NCI-H82 (cell line): ENCODE data around the gene PPP4R4.
"Not testable (repeated sequence)": the region's sequence is repeated elsewhere in the genome, so short reads cannot be mapped to it uniquely, and the experiment has no call there.

Source experiments
- DNase-seq: peaks from one replicate; lab custom pipeline; 2025; lab: John Stamatoyannopoulos, UW

Gene PPP4R4

DNA sequence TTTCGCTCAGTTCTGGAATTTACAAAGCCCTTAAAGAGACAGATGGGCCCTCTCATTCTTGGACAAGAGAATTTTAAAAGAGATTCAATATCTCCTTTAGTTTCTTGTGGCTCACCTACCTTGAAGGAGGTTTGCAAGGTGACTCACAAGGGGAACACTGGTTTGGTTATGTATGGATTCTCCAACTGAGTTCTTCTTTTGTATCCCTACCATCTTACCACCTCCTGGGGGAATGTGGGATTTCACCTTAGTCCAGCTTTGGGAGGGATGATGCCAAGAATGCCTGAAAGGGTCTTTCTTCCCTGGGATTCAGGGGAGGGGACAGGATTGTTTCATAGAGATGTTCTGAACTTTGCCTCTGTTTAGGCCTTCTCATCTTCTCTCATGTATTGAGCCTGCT is 3.7 kb downstream of the PPP4R4 start:
- peak; percentile 13 for DNase-seq

DNA sequence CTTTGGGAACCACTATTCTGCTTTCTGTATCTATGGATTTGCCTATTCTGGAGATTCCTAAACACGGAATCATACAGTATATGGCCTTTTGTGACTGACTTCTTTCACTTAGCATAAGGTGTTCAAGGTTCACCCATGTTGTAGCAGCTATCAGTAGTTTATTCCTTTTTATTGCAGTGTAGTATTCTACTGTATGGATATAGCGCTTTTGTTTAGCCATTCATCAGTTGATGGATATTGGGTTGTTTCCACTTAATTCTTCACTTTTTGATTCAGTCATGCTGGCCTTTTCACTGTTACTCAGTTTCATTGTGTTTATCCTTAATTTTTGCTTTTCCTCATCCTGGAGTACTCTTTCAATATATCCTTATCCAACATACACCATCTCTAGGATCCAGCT is 5.1 kb downstream of the PPP4R4 start:
- no peak for DNase-seq

DNA sequence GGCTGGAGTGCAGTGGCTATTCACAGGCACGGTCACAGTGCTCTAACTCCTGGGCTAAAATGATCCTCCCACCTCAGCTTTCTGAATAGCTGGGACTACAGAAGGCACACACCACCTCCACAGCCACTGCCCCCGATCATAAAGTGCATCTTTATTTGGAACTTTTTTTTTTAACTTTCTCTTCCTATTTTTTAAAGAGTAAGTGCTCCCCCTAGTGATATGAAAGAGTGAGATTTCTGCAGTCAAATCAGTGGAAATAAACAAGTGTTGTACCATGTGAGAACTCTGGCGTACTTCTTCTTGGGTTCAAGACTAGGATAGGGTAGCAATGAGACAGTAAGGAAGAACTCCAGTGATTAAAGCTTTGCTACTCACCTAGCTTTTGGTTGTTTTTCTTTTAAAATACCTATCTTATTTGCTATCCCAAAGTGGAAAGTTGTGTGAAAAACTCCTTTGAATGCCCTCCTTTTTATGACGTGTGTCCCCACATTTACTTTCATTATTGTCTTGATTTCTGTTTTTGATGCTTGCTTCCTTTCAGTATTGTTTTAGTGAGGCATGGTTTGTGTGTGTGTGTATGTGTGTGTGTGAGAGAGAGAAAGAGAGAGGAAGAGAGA is 6.6 kb downstream of the PPP4R4 start:
- DNase-seq = peak; percentile 67

DNA sequence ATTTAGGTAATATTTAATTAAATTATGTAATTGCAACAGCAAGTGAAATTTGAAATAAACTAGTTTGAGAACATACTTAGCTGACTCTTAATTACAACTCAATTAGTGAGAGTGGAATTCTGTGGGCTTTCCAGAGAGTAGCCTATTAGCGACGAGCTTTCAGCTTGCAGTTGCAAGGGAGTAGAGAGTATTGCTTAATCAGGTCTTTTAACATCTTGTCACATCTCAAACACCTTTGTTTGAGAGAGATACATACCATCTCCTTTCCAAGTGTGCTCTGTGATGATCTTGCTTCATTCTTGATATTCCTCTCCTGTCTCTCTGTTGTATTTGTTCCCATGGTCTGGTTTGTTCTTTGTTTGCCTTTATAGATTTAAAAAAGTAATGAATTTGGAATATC is 7.7 kb downstream of the PPP4R4 start:
- peak; percentile 3 for DNase-seq

DNA sequence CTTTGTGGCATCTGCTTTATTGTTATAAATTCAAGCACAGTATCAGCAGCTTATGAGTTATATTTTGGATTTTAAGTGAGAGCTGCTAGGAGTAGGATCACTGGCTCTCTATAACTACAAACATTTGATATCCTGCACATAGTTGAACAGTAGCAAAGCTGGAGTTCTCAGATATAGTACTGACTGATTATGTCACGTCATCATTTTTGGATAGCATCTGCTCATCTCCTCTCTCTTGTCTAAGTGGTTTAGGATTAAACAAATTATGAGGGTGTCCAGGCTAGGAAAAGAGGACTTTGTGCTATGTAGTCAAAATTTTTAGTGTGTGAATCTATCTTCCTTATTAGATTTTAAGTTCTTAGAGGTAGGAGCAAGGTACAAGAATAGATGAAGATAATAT is 18.4 kb downstream of the PPP4R4 start:
- DNase-seq = peak; percentile 44

DNA sequence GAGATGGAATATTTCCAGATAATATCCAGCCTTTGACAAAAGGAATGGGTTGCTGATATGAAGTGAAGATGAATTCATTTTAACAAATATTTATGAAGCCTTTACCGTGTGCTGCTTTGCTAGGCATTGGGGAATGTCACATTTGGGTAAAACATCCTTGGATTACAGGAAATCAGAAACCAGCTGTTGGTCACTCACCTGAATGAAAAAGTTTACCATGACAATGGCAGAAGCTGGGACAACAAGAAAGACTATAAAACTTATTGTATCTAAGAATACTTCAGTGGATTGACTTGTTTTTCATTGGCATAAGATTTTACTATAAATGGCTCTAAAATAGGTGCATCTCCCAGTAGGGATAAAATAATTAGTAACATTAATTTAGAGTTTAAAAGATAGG is 19.7 kb downstream of the PPP4R4 start:
- DNase-seq = no peak

DNA sequence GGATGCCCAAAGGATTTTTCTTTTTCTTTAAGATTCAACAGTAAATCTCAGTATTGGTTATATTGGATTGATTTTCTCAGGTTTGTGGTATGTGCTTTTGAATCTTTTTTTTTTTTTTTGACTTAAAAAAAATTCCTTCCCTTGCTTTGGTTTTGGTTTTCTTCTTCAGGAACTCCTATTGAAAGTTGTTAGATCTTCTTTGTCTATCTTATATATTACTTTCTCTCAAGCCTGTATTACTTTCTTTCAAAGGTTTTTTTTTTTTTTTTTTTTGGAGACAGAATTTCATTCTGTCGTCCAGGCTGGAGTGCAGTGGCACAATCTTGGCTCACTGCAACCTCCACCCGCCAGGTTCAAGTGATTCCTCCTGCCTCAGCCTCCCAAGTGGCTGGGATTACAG is 21.9 kb downstream of the PPP4R4 start:
- no peak for DNase-seq

DNA sequence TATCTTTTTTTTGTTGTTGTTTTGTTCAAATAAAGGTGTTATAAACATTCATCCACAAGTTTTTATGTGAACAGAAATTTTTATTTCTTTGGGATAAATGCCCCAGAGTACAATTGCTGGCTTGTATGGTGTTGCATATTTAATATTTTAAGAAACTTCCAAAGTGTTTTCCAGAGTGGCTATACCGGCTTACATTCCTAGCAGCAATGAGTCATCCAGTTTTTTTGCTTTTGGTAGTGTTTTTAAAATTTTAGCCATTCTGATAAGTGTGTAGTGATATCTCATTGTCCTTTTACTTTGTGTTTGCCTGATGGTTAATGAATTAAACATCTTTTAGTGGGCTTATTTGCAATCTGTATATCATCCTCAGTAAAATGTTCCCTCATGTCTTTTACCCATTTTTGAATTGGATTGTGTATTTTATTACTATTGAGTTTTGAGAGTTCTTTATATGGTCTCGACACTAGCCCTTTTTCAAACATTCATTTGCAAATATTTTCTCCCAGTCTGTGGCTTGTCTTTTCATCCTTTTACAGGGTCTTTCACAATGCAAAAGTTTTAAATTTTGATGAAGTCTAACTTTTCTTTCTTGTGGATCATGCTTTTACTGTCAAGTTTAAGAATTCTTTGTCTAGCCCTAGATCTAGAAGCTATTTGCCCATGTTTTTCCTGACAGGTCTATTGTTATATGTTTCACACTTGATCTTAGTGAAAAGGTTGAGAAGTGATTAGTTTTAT is 29.5 kb downstream of the PPP4R4 start:
- no peak for DNase-seq

DNA sequence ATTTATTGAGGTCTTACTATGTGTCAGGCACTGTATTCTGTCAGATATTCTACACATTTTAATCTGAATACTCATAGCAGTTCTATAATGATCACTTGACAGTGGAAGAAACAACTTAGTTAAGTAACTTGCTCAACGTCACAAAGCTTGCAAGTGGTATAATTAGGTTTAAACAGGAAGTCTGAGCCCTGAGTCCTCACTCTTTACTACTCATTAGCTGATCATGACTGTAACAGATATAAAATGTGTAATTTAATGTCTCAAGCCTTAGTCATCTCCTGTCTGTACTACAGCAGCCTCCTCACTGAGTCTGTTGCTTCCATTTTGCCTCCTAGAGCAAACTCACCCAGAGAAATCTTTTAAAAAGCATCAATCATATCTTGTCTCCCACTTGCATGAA is 38.9 kb downstream of the PPP4R4 start:
- DNase-seq = no peak

DNA sequence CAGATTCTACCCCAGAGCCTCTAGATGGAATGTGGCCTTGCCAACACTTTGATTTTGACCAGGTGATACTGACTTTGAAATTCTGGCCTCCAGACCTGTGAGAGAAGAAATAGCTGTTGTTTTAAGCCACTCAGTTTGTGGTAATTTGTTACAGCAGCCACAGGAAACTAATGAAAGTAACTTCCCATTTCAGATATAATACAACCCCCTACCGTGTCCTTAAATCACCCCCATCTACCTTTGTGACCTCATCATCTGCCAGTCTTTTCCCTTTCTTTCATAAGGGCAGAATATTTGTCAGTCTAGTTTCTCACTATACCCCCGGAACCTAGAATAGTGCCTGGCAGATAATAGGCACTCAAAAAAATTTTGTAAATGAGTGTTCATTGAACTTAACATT is 39.6 kb downstream of the PPP4R4 start:
- no peak for DNase-seq

DNA sequence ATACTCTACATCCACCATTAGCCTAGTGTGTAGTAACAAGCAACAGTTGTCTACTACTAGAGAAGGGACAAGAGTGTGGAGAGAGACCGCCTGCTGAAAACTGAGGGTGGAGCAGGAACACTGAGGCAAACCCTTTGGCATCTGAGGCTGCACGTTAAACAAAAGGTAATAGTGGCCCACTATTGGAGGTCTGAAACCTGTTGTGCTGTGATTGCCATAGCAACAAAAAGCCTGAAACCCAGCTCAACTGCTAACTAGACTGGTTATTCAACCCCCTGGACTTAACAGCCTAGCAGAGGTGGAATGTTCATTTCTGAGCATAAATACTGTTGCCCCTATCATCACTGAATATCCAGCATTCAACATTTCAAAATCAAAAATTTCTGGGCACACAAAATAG is 43.0 kb downstream of the PPP4R4 start:
- DNase-seq = no peak

DNA sequence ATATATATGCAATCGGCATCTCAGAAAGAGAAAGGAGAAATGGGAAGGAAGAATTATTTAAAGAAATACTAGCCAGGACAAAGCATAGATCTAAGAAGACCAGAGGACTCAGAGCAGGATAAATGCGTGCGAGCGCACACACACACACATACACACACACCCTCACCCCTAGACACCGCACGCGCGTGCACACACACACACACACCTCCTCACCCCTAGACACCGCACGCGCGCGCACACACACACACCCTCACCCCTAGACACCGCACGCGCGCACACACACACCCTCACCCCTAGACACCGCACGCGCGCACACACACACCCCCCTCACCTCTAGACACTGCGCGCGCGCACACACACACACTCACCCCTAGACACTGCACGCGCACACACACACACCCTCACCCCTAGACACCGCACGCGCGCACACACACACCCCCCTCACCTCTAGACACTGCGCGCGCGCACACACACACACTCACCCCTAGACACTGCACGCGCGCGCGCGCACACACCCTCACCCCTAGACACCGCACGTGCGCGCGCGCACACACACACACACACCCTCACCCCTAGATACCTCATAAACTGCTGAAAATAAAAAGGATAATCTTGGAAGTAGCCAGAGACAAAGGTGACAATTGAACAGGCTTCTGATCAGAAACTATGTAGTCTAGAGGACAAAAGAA is 44.2 kb downstream of the PPP4R4 start:
- not testable (repeated sequence) for DNase-seq

DNA sequence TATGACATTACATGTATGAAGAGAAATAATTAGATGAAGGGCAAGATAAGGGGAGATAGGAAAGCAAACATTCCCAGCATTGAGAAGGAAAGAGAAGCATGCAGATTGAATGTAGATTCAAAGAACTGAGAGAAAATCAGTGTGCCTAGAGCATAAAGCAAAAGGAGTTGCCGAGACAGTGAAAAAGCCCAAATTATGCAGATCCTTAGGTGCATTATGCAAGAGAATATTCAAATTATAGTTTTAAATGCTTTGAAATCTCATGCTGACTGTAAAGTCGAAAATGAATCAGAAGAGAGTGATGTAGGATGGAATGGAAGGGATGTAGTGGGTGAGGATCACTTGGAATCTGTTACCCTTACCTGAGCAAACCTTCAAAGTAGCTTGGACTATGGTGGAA is 49.9 kb downstream of the PPP4R4 start:
- no peak for DNase-seq

DNA sequence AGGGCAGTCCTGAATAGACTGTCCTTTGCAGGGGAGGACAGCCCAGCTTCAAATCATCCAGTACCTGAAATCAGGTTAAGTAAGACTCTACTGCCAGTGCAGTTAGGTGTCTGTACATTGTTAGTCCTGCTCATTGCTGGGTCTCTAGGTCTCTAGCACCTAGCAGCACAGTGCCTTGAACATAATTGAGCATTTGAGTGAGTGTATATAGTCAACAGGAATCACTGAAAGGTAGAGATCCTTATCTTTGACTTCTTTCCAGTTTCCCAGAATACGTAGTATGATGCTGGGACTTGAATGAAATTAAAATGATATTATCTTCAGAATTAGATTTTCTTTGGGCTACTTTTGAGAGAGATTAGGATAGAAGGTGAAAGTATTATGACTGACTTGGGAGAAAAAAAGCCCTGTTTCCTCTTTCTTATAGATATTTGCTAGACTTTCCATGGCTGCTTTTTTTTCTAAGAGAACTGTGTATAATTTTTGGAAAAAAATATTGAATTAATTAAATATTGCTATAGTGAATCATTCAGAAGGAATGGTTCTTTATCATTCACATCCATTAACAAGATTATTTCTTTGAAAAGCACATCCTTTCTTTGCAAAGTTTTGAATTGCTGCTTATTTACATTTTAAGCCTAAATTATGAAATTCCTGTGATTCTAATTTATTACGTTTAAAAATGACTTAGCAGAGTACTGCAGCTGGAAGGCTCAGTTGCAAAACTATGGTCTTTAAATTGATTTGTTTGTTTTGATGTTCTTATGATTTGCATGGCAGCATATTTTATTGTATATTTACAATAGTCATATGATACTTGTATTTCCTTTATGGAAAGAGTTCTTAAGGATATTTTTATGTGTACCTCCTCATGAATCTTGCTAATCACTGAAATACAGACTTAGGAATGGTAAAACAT is 51.6 kb downstream of the PPP4R4 start:
- DNase-seq = no peak

DNA sequence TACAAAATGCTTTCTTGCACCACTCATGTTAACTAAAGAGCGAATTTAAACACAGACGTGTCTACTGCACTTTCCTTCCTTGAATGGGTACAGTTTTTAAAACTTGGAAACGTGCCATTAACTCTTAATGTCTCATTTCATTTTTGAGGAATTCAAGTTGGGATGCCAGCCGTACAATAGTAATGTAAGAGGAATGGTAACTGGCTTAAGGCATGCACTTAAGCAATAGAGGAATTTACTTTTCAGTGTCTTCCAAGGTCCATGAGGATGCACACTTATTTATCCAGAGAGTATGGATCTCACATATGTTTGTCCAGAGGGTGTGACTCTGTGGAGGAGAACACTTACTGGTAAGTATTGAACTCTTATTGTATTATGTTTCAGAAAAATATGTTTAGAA is 52.9 kb downstream of the PPP4R4 start:
- DNase-seq = no peak

DNA sequence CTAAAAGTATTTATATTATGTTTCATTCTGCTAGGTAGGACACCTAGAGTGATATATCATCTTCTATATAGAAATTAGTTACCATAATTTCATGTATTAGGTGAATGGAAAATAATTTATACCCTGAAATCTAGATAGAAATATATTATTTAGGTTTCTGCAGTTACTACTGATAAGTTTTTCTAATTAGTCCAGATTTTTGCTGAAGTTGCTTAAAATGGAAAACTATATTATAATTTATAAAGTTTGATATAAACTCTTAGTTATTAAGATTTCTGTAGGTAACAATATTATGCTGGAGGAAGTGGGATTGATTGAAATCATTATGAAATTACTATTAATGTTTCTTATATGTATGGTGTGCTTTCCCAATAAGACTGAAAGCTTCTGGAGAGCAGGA is 62.9 kb downstream of the PPP4R4 start:
- DNase-seq = no peak

DNA sequence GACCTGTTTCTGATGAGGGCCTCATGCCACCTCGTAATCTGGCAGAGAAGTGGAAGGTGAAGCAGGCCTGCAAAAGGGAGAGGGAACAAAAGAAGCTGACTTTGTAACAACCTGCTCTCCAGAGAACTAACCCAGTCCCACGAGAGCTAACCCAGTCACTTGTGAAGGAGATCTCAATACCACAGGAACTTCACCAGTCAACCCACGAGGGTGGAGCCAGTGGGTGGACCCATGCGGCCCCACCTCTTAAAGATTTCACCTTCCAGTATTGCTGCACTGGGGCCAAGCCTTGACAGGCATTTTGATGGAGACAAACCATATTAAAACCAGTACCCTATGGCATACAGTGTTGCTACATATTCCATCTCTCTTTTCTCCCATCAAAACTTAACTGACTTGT is 63.9 kb downstream of the PPP4R4 start:
- DNase-seq = no peak

DNA sequence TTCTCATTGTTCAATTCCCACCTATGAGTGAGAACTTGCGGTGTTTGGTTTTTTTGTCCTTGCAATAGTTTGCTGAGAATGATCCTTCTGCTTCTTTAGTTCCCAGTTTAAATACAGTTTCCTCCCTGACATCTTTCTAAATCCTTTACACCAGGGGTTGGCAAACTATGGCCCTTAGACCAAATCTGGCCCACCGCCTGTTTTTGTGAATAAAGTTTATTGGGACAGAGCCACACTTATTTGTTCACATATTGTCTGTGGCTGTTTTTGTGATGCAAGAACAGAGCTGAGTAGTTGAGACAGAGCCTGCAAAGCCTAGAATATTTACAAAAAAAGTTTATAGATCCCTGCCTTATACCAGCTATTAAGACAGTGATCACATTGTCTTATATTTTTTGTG is 65.3 kb downstream of the PPP4R4 start:
- DNase-seq = no peak

DNA sequence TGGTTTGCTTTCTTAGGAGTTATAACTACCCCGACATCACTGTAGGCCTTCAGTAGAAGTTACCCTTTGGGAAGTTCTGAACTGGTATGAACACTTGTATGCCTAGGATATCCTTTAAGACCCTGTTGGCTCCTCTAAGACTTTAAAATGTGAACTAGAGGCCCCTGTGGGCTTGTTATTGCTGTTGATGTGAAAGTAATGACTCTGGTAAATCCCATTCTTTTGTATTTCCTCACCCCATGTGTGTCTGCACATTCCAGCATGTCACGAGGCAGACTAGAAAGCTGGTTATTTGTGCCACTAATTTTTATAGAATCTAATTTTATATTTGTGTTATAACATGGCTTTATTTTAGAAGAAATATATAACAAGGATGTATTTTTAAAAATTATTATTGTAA is 70.1 kb downstream of the PPP4R4 start:
- DNase-seq = no peak

DNA sequence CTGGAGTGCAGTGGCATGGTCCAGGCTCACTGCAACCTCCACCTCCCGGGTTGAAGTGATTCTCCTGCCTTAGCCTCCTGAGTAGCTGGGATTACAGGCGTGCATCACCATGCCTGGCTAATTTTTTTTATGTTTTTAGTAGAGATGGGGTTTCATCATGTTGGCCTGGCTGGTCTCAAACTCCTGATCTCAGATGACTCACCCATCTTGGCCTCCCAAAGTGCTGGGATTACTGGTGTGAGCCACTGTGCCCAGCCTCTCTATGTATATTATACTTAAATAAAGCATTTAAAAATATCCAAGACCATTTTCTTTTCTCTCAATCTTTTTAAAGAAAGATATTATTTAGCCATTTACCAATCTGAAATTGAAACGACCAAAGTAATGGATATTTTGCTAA is 90.1 kb downstream of the PPP4R4 start:
- DNase-seq = not testable (repeated sequence)

DNA sequence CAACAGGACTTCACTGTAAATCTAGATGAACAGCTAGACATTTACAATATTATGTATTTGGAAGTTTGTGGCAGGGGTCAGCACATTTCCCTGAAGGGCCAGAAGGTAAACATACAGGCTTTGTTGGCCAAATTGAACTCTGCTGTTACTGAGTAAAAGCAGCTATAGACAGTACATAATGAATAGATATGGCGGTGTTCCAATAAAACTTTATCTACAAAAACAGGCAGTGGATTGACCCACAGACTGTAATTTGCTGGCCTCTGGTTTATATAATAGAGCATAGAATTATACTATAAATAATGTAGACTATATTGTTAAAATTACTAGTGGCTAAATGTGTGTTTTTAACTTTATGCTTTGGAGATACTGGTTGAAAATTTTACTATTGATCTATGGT is 93.2 kb downstream of the PPP4R4 start:
- no peak for DNase-seq

DNA sequence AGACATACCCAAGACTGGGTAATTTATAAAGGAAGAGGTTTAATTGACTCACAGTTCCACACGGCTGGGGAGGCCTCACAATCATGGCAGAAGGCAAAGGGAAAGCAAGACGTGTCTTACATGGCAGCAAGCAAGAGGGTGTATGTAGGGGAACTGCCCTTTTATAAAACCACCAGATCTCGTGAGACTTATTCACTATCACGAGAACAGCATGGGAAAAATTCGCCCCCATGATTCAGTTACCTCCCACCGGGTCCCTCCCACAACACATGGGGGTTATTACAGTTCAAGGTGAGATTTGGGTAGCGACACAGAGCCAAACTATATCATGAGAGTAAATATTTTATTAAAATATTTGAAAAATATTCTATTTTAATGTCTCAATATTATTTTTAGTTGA is 94.5 kb downstream of the PPP4R4 start:
- DNase-seq = not testable (repeated sequence)
